HEK293T (cell line): ENCODE results near the gene ASXL1.

Experiments
- CTBP1 ChIP-seq: fragments of 450-650 bp; IDR thresholded peaks from 2 replicates; pipeline ENCODE4 v1.6.1; 2016; ENCODE audit warnings: borderline replicate concordance
- FOXA1 ChIP-seq: fragments of 450-650 bp; IDR thresholded peaks from 2 replicates; pipeline ENCODE4 v1.6.1; 2016; ENCODE audit warnings: mild to moderate bottlenecking

- TF ChIP-seq FOXA1 (no peak), CTBP1 (no peak)
These were observed 122.5 kb downstream of the ASXL1 start for GRCh38 chr20:32480371-32481241.
